ENCODE results near the gene DOCK4.

The DOCK4 gene

DNA sequence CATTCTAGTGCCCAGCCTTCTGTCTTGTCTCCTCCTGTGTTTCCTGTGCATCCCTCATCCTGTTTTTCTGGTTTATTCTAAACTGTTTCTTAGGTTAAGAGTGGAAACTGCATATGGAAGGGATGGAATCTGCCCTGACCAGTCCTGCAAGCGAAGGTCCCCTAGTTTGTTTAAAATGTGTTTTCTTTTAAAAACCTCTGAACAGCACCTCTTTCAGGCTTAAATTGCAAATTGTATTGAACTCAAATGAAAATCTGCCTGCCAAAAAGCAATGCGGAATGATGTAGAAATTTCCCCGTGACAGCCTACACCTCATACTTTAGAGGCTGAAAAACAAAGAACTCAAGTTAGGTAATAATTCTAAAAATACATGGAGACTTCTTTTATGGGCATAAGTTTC lies 421.1 kb downstream of the DOCK4 start:
- DNase-seq = no peak

DNA sequence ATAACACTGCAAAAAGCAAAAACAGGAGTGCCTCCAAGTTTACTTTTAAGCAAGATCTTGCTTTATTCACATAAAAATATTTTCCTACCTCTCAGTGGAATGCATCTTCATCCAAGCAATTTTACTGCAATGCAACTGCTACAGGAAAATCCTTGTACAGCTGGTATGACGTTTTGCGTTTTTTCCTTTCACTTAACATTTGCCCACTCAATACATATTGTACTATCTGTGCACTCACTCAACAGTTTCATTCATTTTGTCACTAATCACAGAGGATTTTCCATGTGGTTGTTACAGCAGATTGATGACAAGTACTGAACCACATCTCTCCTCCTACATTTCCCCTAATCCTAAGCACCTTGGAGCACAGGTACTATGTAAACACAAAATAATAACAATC lies 421.9 kb downstream of the DOCK4 start:
- no peak for DNase-seq

DNA sequence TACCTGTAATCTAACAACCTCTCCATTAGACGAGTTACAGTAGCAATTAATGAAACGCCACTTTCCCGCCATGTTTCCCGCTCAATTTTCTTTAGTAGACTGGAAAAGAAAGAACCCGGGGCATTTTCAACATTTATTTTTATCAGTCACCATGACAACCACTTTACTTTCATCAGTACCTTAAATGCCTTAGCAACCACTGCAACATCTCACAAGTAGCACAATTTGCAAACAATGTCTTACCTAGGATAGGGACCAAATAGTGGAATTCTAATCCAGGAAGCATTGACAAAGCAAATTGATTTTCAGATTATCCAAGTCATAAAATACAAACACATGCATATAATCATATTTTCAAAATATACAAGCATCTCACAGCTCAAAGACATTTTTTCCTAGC lies 422.3 kb downstream of the DOCK4 start:
- no peak for DNase-seq

DNA sequence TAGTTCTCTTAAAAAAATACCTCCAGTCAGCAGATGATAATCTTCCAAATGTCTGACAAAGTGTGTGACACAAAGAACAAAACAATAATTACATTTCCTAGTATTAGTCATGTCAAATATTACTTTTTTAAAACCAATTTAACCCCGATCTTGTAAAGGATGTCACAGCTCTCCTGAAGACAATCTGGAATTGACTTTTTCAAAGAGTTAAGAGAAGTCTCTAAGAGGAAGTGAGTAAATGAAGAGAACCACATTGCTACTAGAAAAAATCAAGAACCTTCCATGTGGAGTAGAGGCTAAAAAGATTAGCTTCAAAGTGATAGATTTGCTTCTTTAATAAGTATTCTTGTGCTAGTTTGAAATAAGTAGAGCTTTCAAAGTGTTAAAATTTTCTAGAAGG lies 425.7 kb downstream of the DOCK4 start:
- DNase-seq = no peak

DNA sequence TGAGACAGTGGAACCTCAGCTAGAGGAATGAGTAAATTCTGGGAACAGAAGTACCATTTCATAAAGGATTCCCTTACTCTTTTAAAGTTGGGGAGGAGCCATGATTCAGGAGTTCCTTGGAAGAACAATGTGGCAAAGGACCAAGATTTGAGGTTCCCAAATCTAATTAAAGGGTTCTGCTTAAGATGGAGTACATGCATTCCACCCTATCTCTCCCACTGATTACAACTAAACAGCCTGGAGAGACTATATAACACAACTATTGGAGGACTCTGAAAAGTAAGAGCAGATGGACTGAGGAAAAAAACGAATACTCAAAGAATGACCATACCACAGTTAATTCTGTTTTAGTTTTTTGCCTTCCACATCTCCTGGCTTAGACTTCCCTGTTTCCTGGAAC lies 431.0 kb downstream of the DOCK4 start:
- no peak for DNase-seq

DNA sequence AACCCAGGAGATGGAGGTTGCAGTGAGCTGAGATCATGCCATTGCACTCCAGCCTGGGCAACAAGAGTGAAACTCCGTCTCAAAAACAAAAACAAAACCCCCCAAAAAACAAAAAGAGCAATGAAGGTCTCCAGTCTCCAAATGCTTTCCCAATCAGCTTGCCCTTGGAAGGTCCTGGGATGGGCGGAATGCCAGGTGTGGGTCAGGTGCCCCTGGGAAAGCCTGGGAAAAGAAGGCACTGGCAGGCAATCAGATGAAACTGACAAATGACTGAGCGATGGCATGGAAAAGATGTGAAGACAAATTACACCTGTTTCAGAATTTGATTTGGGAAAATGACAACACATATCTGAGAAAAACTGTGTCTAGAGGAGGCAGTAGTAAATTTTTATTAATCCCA lies 433.5 kb downstream of the DOCK4 start:
- DNase-seq = no peak

DNA sequence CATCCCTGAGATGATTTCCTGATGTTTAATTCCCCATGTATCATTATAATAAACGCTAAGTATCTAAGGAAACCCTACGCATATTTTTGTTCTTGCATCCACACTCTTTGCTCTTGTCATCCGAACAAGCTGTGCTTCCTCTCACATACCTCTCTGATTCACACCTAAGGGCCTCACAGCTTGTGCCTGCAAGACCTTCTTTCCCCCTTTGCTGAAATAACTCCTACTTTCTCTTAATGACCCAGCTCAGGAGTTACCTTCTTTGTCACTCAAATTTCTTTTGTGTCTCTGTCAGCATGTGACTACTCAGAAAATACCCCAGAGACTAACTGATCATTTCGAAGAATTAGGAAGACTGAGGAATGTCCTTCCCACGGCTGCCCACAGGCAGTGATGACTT lies 434.6 kb downstream of the DOCK4 start:
- DNase-seq = no peak

DNA sequence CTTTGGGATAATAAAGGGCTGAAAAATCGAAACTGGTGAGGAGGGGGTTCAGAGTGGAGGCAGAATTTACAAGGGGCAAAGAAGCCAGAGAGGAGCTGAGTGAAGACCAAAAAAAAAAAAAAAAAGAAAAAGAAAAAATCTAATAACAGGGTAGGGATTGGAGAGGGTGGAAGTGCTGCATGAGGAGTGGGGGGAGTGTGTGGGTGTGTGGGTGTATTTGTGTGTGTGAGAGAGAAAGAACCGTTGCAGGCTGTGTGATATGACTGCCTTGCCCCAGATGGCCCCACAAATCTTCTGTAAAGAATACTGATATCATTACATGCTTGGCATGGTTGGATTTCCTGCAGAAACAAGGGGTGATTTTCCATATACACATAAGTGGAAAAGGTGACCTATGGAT lies 436.1 kb downstream of the DOCK4 start:
- no peak for DNase-seq

DNA sequence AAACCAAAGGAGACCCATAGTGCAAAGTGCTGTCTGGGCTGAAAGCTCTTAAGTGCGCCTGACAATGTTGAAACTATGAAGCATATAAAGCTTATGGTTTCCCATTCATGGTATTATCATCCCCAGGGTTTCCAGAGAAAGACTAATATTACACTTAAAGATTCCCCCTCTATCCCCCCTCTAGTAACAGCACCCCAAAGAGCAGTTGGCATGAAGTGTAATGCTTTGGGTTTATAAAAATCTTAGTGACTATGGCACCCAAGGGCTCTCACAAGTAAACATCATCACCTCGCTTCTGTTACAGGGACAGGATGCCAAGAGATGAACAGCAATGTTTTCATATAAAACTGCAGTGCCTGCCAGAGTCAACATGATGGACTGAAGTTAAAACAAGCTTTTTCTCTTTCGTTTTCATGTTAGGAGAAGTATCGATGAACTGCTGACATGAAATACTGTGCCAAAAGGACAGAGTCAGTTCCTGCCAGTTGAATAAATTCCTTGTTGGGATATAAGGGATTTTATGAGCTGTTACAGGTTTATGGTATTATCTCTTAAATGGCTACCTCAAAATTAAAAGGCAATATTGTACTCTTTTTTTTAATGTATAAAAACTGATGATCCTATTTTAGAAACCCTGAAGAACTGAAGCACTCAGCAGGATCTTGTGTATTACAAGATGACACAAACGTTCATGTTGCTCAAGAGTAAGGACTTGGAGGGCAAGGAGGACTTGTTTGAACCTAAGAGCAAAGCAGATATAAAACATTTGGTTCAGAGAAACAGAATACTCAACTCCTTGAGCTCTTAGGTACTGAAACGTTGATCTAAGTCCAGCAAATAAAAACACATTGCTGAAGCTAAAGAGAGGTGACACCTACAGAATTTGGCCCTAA lies 440.2 kb downstream of the DOCK4 start:
- no peak for DNase-seq

DNA sequence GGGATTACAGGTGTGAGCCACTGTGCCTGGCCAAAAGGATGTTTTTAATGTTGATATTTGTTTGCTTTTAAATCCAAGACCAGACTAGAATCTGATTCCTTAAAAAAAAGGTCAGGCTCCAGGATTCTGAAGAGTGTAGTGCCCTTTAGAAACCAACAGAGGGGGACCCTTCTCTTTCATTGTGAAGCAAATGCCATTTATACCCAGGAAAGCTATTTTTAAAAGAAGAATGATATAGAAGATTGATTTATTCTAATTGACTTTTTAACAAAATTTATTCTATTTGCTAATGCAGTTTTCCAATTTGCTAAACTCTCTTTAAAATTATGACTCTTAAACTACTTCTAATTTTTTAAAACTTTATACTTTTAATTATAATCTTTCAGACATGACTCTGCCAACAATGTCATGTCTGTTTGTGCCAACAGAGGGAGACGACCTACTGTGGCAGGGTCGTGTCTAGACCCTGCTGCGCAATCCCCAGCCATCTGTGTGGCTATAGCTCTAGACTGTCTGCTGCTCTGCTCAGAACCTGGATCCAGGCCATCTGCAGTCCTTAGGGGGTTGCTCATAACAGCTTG lies 442.9 kb downstream of the DOCK4 start:
- no peak for DNase-seq

DNA sequence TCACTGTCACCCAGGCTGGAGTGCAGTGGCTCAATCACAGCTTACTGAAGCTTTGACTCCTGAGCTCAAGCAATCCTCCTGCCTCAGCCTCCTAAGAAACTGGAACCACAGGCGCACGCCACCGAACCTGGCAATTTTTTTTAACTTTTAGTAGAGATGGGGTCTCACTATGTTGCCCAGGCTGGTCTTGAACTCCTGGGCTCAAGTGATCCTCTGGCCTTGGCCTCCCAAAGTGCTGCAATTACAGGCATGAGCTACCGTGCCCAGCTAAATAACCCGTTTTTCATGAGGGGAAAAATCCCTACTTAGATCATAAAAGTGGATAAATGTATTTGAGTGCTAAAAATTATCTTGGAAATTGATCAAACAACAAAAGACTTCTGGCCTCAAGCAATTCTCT lies 443.4 kb downstream of the DOCK4 start:
- DNase-seq = no peak

DNA sequence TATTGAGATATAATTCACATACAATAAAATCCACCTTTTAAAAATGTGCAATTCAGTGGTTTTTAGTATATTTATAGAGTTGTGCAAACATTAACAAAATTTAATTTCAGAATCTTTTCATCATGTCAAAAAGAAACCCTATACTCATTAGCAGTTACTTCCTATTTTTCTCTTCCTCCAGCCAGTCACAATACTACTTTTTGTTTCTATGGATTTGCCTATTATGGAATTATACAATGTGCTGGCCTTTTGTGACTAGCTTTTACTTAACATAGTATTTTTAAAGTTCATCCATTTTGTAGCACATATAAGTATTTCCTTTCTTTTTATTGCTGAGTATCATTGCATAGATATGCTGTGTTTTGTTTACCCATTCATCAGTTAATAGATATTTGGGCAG lies 444.0 kb downstream of the DOCK4 start:
- no peak for DNase-seq

DNA sequence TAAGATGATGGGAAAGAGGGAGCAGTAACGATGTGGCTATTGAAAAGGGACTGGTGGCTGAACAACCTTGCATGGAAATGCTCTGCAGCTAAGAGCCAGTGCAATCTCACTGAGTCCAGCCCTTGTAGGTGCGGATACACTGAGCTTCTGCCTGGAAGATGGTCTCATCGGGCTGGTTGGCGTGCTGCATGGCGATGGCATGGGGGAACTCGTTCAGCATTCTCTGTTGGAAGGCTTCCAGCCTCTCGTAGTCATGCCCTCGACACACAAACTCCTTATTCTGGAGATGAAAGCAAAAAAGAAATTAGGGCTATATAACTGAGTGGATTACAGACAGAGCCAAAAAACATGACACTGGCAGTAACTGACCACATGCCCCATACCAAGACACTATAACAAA lies 446.2 kb downstream of the DOCK4 start:
- no peak for DNase-seq

DNA sequence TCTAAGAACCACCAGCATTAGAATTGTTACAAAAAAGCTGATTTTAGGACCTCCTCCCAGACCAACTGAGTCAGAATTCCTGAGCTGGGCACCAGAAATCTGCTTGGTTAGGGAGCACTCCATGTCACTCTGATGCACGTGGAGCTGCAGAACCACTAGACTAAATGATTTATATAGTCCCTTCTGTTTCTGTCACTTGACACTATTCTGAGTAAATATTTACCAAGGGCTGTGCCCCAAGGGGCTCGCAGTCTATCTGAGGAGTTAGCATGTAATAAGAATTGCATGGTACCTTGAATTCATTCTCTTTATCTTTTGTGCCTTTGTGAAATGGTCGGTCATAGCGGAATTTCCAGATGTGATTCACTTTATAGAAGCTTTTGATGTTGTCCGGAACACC lies 447.9 kb downstream of the DOCK4 start:
- no peak for DNase-seq

DNA sequence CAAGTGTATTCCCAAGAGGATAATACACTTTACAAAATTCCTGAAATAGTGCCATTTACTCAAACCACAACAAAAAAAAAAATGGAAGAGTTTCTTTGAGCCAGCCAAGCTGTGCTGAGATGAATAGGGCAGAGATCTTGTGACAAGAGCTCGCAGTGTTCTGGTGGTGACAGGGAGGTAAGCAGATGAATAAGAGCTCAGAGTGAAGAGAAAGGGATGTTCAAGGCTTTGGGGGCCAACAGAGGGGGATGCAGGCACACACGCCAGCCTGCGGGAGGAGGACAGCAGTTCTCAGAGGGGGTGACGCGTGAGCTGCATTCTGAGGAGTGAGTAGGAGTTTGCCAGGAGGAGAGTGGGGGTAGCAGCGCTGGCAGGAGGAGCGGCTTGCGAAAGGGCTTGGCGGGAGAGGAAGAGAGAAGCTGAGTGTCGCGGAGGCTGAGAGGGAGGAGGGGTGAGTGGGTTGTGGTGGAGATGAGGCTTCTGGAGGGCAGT lies 449.5 kb downstream of the DOCK4 start:
- DNase-seq = no peak

DNA sequence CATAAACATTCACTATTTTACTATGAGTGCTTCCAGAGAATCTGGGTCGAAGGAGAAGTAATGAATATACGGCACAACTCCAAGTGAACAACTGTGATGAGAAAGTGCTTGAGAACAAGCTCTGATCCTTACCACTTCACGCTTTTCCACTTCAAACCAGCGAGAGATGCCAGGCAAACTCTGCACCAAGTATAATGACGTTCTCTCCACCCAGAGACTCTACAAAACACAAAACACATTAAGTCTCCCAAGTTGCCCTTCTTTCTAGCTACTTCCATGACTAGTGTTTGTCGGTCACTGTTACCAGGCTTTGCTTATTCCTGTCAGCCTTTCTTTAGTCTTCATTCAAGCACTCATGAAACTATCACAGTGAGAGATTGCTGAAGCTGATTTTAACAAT lies 450.8 kb downstream of the DOCK4 start:
- no peak for DNase-seq

DNA sequence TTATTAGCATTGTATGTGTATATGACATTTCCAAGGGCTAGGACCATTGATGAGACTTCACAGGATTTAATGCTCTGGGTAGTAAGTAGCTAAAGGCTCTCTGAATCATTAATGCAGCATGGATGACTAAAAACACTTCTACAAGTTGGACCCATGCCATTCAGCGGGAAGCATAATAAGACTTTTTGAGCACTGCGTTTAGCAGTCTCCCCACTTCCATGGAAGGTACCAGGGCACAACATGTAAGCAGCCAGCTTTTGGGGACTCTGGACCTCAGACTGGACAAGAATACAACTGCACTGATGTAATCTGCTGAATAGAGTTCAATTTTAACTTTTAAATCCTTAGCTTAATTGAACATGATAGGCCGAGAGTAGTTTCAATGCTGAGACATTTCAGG lies 452.2 kb downstream of the DOCK4 start:
- DNase-seq = no peak

DNA sequence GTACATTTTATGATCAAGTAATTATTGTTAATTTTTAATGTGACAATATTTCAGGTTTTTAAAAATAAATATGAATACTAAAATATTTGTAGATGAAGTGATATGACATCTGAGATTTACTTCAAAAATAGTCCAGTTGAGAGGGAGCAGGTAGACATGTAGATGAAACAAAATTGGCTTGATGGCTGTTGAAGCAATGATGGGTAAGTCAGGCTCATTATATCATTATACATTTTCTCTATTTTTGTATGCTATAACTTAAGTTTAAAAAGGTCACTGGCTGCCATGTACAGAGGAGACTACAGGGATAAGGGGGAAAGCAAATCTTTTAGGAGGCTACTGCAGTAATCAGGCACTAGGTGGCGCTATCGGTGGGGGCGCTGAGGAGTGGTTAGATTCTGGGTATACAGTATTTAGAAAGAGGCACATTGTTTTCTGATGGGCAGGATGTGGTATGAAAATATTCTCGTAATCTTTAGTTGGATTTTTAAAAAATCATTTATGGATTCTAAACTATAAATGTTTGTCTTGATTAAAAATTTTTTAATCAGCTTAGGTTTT lies 454.1 kb downstream of the DOCK4 start:
- peak; percentile 22 to 34 for DNase-seq

DNA sequence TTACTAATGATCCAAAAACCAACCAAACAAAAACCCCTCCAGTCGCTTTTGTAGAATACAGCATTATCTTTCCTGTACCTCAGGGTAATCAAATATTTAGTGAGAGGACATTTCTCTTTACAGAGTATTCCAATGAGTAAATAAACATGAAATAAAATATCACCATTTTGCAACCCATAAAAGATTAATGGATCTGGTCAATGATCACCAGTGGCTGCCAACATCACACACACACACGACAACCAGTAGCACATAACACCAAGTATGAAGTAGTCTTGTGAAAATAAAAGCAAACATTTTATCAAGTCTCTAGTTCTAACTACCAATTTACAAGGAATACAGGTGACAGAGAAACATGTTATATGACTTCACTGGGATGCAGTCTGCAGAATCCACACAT lies 455.3 kb downstream of the DOCK4 start:
- DNase-seq = no peak

DNA sequence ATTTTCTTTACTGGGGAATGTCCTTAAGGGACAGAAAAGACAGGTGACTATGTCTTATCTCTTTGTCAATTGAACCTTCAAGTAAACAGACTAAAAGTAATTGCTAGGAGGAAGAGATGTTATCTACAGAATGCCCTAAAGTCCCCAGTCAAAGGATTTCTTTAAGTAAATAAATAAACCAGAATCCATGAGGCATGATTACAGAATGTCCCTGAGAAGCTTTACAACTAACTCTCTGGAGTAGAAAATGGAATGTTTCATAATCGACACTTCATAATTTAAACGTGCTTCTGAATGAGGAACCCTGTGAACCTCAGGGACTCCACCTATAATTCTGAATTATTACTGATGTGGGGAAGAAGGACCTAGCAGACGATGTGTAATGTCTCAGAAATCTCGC lies 456.0 kb downstream of the DOCK4 start:
- DNase-seq = no peak

DNA sequence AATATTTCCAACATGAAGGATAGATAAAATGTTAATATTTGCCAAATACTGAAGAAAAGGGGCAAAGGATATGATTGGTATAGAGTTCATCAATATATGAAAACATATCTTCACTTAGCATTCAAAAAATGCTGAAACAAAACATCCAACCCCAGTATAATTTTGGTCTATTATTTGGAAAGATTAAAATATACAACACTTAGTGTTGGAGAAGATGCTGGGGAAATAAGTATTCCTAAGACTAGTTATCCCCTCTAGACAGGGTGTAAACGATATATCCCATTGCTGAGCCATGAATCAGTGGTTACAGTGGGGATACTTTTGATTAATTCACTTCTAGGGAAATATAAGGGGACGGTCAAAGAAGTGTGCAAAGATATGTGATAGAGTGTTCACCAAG lies 456.6 kb downstream of the DOCK4 start:
- DNase-seq = no peak

DNA sequence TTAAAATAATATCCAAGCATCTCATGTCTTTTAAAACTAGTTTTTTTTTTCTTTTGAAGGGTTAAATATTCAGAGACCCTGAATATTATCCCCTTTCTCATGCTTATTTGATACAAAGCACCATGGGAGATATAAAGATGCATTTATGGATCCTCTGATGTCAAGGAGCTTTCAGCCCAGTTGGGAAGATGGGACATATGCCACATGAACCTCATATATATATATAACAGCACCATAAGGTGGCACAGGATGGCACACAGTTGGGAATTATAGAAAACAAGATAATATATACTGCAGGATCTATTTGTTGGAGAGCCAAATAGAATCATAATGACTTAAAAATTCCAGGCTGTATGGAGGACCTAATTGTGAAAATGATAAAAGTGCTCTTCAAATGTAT lies 458.5 kb downstream of the DOCK4 start:
- no peak for DNase-seq

DNA sequence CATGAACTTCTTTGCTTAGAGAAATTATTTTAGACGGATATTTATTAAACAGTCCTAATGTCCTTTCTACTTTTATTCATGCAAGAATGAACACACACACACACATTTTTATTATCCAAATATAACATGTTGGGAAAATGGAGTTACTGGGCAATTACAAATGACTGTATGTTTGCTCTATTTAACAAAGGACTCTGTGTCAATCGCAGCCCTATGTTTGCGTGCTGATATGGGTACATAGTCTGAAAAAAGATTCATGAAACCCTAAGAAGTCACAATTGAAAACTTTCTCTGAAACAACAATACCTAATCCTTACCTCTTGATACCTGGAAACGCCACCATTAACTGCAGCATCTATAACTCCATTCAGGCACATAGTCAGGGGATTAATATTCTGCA lies 459.2 kb downstream of the DOCK4 start:
- no peak for DNase-seq

DNA sequence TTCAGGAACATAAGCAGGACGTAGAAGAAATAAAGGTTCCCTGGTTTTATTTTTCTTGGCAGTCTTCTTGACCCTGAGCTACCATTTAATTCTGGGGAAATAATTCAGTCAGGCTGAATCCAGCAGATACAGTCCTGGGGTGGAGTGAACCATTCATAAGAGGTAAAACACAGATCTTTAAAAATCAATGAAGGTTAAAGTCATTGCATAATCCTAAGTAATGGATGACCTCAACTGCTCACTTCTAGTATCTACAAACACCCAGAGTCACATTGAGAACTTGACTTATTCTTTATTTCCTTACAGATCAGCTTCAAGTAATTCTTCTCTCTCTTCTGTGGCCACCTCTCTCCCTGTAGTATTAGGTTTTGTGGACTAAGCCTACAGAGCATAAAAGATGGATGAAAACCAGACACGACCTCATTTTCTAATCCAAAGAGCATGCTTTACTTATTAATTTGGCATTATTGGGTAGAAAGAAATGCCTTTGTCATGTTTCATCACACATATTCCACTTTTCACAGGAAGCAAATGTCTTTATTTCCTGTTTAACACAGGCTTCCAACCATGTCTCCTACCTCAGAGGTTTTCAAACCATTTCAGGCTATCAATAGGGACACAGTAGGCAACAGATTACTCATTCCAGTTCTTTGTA lies 461.6 kb downstream of the DOCK4 start:
- no peak for DNase-seq
